ENCODE results near the gene ANK3. TPM values are rescaled to one million over a fixed set of nuclear protein-coding genes. Genes with fewer than 3 reads are reported as not detected.

The ANK3 gene
- total and polyA plus RNA-seq, 4 donors = 101 to 318 (median 146) TPM

- Histone ChIP-seq H3K4me3 (ENCODE audit: low read depth, low read length) (no peak overlapping the region), H3K4me1 (ENCODE audit: control insufficient read depth, insufficient read depth, low read length) (no peaks in the 10 kb centered on the region), H3K27ac (ENCODE audit: low read depth, low read length) (no peak overlapping the region), H3K9me3 (ENCODE audit: control insufficient read depth, insufficient read depth, low read length) (no peaks in the 10 kb centered on the region), H3K36me3 (ENCODE audit: control insufficient read depth, insufficient read depth, low read length) (no peaks in the 10 kb centered on the region), H3K27me3 (ENCODE audit: control insufficient read depth, insufficient read depth, low read length) (no peaks in the 10 kb centered on the region)
- 60% methylated on average over 4 of the region's 8 CpGs for WGBS (ENCODE audit: insufficient coverage)
- peak in 2 of 6 donors; percentile 26 to 81 for DNase-seq (ENCODE audit: low read depth in 4 of 6, low spot score in 6 of 6)
Measured at GRCh38 chr10:60399328-60399727, 9.7 kb upstream of the ANK3 start.

- no CpG with 5 or more reads among the region's 2 CpGs for WGBS (ENCODE audit: insufficient coverage)
- DNase-seq (ENCODE audit: low read depth in 4 of 6, low spot score in 6 of 6) = no peak
- H3K27me3 ChIP-seq (ENCODE audit: control insufficient read depth, insufficient read depth, low read length) = no peaks in the 10 kb centered on the region
- no peaks in the 10 kb centered on the region for H3K36me3 ChIP-seq (ENCODE audit: control insufficient read depth, insufficient read depth, low read length)
- H3K9me3 ChIP-seq (ENCODE audit: control insufficient read depth, insufficient read depth, low read length) = no peaks in the 10 kb centered on the region
- H3K4me1 ChIP-seq (ENCODE audit: control insufficient read depth, insufficient read depth, low read length) = no peaks in the 10 kb centered on the region
- H3K4me3 ChIP-seq (ENCODE audit: low read depth, low read length) = no peak overlapping the region
- H3K27ac ChIP-seq (ENCODE audit: low read depth, low read length) = no peak overlapping the region
Measured at GRCh38 chr10:60397792-60398191, 8.1 kb upstream of the ANK3 start.

GRCh38 chr10:60396766-60397165 is 7.1 kb upstream of the ANK3 start:
- no peaks in the 10 kb centered on the region for H3K9me3 ChIP-seq (ENCODE audit: control insufficient read depth, insufficient read depth, low read length)
- no peak overlapping the region for H3K27ac ChIP-seq (ENCODE audit: low read depth, low read length)
- no peak overlapping the region for H3K4me3 ChIP-seq (ENCODE audit: low read depth, low read length)
- no peaks in the 10 kb centered on the region for H3K27me3 ChIP-seq (ENCODE audit: control insufficient read depth, insufficient read depth, low read length)
- no peak for DNase-seq (ENCODE audit: low read depth in 4 of 6, low spot score in 6 of 6)
- H3K36me3 ChIP-seq (ENCODE audit: control insufficient read depth, insufficient read depth, low read length) = no peaks in the 10 kb centered on the region
- no CpG with 5 or more reads among the region's 3 CpGs for WGBS (ENCODE audit: insufficient coverage)
- no peaks in the 10 kb centered on the region for H3K4me1 ChIP-seq (ENCODE audit: control insufficient read depth, insufficient read depth, low read length)

- WGBS (ENCODE audit: insufficient coverage) = 96% methylated on average over 4 of the region's 7 CpGs
- no peak for DNase-seq (ENCODE audit: low read depth in 4 of 6, low spot score in 6 of 6)
- Histone ChIP-seq H3K27ac (ENCODE audit: low read depth, low read length) (no peak overlapping the region), H3K36me3 (ENCODE audit: control insufficient read depth, insufficient read depth, low read length) (no peaks in the 10 kb centered on the region), H3K27me3 (ENCODE audit: control insufficient read depth, insufficient read depth, low read length) (no peaks in the 10 kb centered on the region), H3K4me3 (ENCODE audit: low read depth, low read length) (no peak overlapping the region), H3K9me3 (ENCODE audit: control insufficient read depth, insufficient read depth, low read length) (no peaks in the 10 kb centered on the region), H3K4me1 (ENCODE audit: control insufficient read depth, insufficient read depth, low read length) (no peaks in the 10 kb centered on the region)
Measured at GRCh38 chr10:60395711-60396110, 6.0 kb upstream of the ANK3 start.

- Histone ChIP-seq H3K4me3 (ENCODE audit: low read depth, low read length) (no peak overlapping the region), H3K36me3 (ENCODE audit: control insufficient read depth, insufficient read depth, low read length) (no peaks in the 10 kb centered on the region), H3K4me1 (ENCODE audit: control insufficient read depth, insufficient read depth, low read length) (no peaks in the 10 kb centered on the region), H3K27me3 (ENCODE audit: control insufficient read depth, insufficient read depth, low read length) (no peaks in the 10 kb centered on the region), H3K27ac (ENCODE audit: low read depth, low read length) (no peak overlapping the region), H3K9me3 (ENCODE audit: control insufficient read depth, insufficient read depth, low read length) (no peaks in the 10 kb centered on the region)
- no peak for DNase-seq (ENCODE audit: low read depth in 4 of 6, low spot score in 6 of 6)
- no CpG with 5 or more reads among the region's 2 CpGs for WGBS (ENCODE audit: insufficient coverage)
Measured at GRCh38 chr10:60394446-60394845, 4.8 kb upstream of the ANK3 start.

GRCh38 chr10:60390224-60390626 is 550 bp upstream of the ANK3 start:
- Histone ChIP-seq H3K4me3 (ENCODE audit: low read depth, low read length) (no peak overlapping the region), H3K27ac (ENCODE audit: low read depth, low read length) (peak overlapping the region; percentile 49), H3K9me3 (ENCODE audit: control insufficient read depth, insufficient read depth, low read length) (no peaks in the 10 kb centered on the region), H3K4me1 (ENCODE audit: control insufficient read depth, insufficient read depth, low read length) (peaks cover 3% of the 10 kb centered on the region), H3K27me3 (ENCODE audit: control insufficient read depth, insufficient read depth, low read length) (no peaks in the 10 kb centered on the region), H3K36me3 (ENCODE audit: control insufficient read depth, insufficient read depth, low read length) (no peaks in the 10 kb centered on the region)
- DNase-seq (ENCODE audit: low read depth in 4 of 6, low spot score in 6 of 6) = peak in 2 of 6 donors; percentile 63 to 81
- WGBS (ENCODE audit: insufficient coverage) = no CpG with 5 or more reads among the region's 3 CpGs

GRCh38 chr10:60388709-60389301 is 870 bp downstream of the ANK3 start:
- H3K36me3 ChIP-seq (ENCODE audit: control insufficient read depth, insufficient read depth, low read length) = no peaks in the 10 kb centered on the region
- H3K27ac ChIP-seq (ENCODE audit: low read depth, low read length) = peak overlapping the region; percentile 19
- no peaks in the 10 kb centered on the region for H3K9me3 ChIP-seq (ENCODE audit: control insufficient read depth, insufficient read depth, low read length)
- peak overlapping the region; percentile 30 for H3K4me3 ChIP-seq (ENCODE audit: low read depth, low read length)
- H3K27me3 ChIP-seq (ENCODE audit: control insufficient read depth, insufficient read depth, low read length) = no peaks in the 10 kb centered on the region
- 37% methylated on average over 6 of the region's 7 CpGs for WGBS (ENCODE audit: insufficient coverage)
- peak in 2 of 6 donors; percentile 58 to 75 for DNase-seq (ENCODE audit: low read depth in 4 of 6, low spot score in 6 of 6)
- H3K4me1 ChIP-seq (ENCODE audit: control insufficient read depth, insufficient read depth, low read length) = peaks cover 6% of the 10 kb centered on the region

- Histone ChIP-seq H3K36me3 (ENCODE audit: control insufficient read depth, insufficient read depth, low read length) (no peaks in the 10 kb centered on the region), H3K27me3 (ENCODE audit: control insufficient read depth, insufficient read depth, low read length) (no peaks in the 10 kb centered on the region), H3K4me1 (ENCODE audit: control insufficient read depth, insufficient read depth, low read length) (peaks cover 6% of the 10 kb centered on the region), H3K4me3 (ENCODE audit: low read depth, low read length) (peak overlapping the region; percentile 30), H3K27ac (ENCODE audit: low read depth, low read length) (no peak overlapping the region), H3K9me3 (ENCODE audit: control insufficient read depth, insufficient read depth, low read length) (no peaks in the 10 kb centered on the region)
- DNase-seq (ENCODE audit: low read depth in 4 of 6, low spot score in 6 of 6) = peak in 1 of 6 donors; percentile 56
- no CpG with 5 or more reads among the region's 2 CpGs for WGBS (ENCODE audit: insufficient coverage)
Measured at GRCh38 chr10:60388116-60388625, 1.5 kb downstream of the ANK3 start.

- H3K4me3 ChIP-seq (ENCODE audit: low read depth, low read length) = peak overlapping the region; percentile 10
- H3K27ac ChIP-seq (ENCODE audit: low read depth, low read length) = no peak overlapping the region
Measured at GRCh38 chr10:60387531-60387930, 2.1 kb downstream of the ANK3 start.

GRCh38 chr10:60385399-60385738 is 4.3 kb downstream of the ANK3 start:
- H3K27me3 ChIP-seq (ENCODE audit: control insufficient read depth, insufficient read depth, low read length) = no peaks in the 10 kb centered on the region
- H3K27ac ChIP-seq (ENCODE audit: low read depth, low read length) = no peak overlapping the region
- DNase-seq (ENCODE audit: low read depth in 4 of 6, low spot score in 6 of 6) = no peak
- H3K9me3 ChIP-seq (ENCODE audit: control insufficient read depth, insufficient read depth, low read length) = no peaks in the 10 kb centered on the region
- no CpG with 5 or more reads among the region's 1 CpG for WGBS (ENCODE audit: insufficient coverage)
- H3K4me3 ChIP-seq (ENCODE audit: low read depth, low read length) = no peak overlapping the region
- H3K4me1 ChIP-seq (ENCODE audit: control insufficient read depth, insufficient read depth, low read length) = peaks cover 6% of the 10 kb centered on the region
- no peaks in the 10 kb centered on the region for H3K36me3 ChIP-seq (ENCODE audit: control insufficient read depth, insufficient read depth, low read length)

More at GRCh38 chr10:60387531-60387930, 2.1 kb downstream of the ANK3 start:
- Histone ChIP-seq H3K9me3 (ENCODE audit: control insufficient read depth, insufficient read depth, low read length) (no peaks in the 10 kb centered on the region), H3K27me3 (ENCODE audit: control insufficient read depth, insufficient read depth, low read length) (no peaks in the 10 kb centered on the region), H3K4me1 (ENCODE audit: control insufficient read depth, insufficient read depth, low read length) (peaks cover 6% of the 10 kb centered on the region), H3K36me3 (ENCODE audit: control insufficient read depth, insufficient read depth, low read length) (no peaks in the 10 kb centered on the region)
- 41% methylated on average over 2 of the region's 2 CpGs for WGBS (ENCODE audit: insufficient coverage)
- peak in 2 of 6 donors; percentile 29 to 73 for DNase-seq (ENCODE audit: low read depth in 4 of 6, low spot score in 6 of 6)
